Lung (tissue), 12 donors: Measurements from ENCODE around the gene UQCR11. TPM values are rescaled to one million over a fixed set of nuclear protein-coding genes. Genes with fewer than 3 reads are reported as not detected.
"Not testable (repeated sequence)": the region's sequence is repeated elsewhere in the genome, so short reads cannot be mapped to it uniquely, and the experiment has no call there.

Source experiments
- ATAC-seq: fragments of 200-7000 bp; cut with Tn5 transposase; one replicate; pipeline ENCODE4 v1.9.1; 2020; ENCODE audit warnings: moderate number of reproducible peaks; ENCODE audit not compliant: insufficient read depth, low FRiP score
- DNase-seq, 3 donors: peaks; one replicate each; pipeline ENCODE4 v3.0.0-alpha.2; 2013 to 2017
- H3K27ac ChIP-seq, 2 donors: one replicate each; pipeline ENCODE4 v1.5.1; 2013; ENCODE audit warnings: mild to moderate bottlenecking in 2 of 2, moderate library complexity in 2 of 2, control low read depth in 1 of 2, inconsistent platforms in 1 of 2, low read depth in 1 of 2, low read length in 1 of 2
- H3K27me3 ChIP-seq, 3 donors: one replicate each; pipeline ENCODE4 v1.5.1; 2013; ENCODE audit warnings: low read length in 2 of 3; ENCODE audit not compliant: control insufficient read depth in 3 of 3, insufficient read depth in 3 of 3
- H3K36me3 ChIP-seq, 4 donors: one replicate each; pipeline ENCODE4 v1.5.1; 2013; ENCODE audit warnings: low read length in 4 of 4, mild to moderate bottlenecking in 1 of 4, moderate library complexity in 1 of 4; ENCODE audit not compliant: control insufficient read depth in 4 of 4, insufficient read depth in 4 of 4
- H3K4me1 ChIP-seq, 5 donors: one replicate each; pipeline ENCODE4 v1.5.1; 2013; ENCODE audit warnings: low read length in 5 of 5, mild to moderate bottlenecking in 2 of 5, moderate library complexity in 1 of 5; ENCODE audit not compliant: control insufficient read depth in 5 of 5, insufficient read depth in 5 of 5
- H3K4me3 ChIP-seq: one replicate; pipeline ENCODE4 v1.5.1; 2013; ENCODE audit warnings: mild to moderate bottlenecking, control low read depth, moderate library complexity
- H3K9ac ChIP-seq, 2 donors: one replicate each; pipeline ENCODE4 v1.5.1; 2013; ENCODE audit warnings: low read length in 2 of 2, control low read depth in 1 of 2; ENCODE audit not compliant: insufficient read depth in 1 of 2
- H3K9me3 ChIP-seq, 4 donors: one replicate each; pipeline ENCODE4 v1.5.1; 2013; ENCODE audit warnings: low read length in 3 of 4, mild to moderate bottlenecking in 1 of 4, moderate library complexity in 1 of 4; ENCODE audit not compliant: control insufficient read depth in 4 of 4, insufficient read depth in 3 of 4
- WGBS, 2 donors: extraction: QIAGEN DNeasy Blood & Tissue Kit; methylation state at CpG; one replicate each; pipeline ENCODE4 v1.1.7; 2013; 5-methylcytosine and 5-hydroxymethylcytosine counted together
- polyA plus RNA-seq, 2 donors: library from polyadenylated mRNA; stranded (reverse); fragments of 200-250 nt; gene quantifications; one replicate each; pipeline ENCODE4 v1.2.1, GENCODE V29; 2013
- total RNA-seq, 2 donors: library from RNA; depleted of rRNA in 1 of 2; stranded (reverse); fragments of >200 nt in 1 of 2; gene quantifications; one replicate each; pipeline ENCODE4 v1.2.1, GENCODE V29; 2014 to 2021
- TF ChIP-seq, protein P1 (sequence below): IDR thresholded peaks from 2 replicates; pipeline ENCODE4 v1.5.1; 2012; ENCODE audit warnings: mild to moderate bottlenecking; ENCODE audit errors: control extremely low read depth, extremely low read depth
- donor health status: control.
- donor health status: control.
- donor health status: Bipolar disorder and iron deficiency.
- donor health status: healthy.
- donor health status: DM: yes; HTN: yes; CAD: no.

The UQCR11 gene
- total and polyA plus RNA-seq, 4 donors, result 35.4 to 225 (median 127) TPM

DNA sequence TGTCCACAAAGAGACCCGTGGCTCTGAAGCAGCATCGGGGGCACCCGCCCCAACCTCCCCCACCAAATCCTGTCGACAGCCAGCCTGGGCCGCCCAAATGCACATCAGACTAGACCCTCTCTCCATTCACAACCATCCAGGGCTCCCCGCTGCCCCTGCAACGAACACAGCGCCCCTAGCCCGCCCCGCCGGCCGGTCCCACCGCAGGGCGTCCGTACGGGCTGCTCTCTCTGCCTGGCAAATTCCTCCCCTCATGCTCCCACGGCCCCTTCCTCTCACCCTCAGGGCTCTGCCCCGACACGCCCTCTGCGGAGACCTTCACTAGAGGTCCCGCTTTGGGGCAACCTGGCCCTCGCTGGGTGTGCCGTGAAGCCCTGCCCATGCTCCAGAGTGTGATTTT, 40.0 kb upstream of the UQCR11 start:
- Histone ChIP-seq H3K4me1 (peaks cover 0 to 3% (median 0%) of the 10 kb centered on the region in 5 donors), H3K4me3 (no peak overlapping the region), H3K27me3 (no peaks in the 10 kb centered on the region), H3K36me3 (peaks cover 0 to 60% (median 10%) of the 10 kb centered on the region in 4 donors), H3K27ac (no peak overlapping the region), H3K9ac (no peak overlapping the region), H3K9me3 (no peaks in the 10 kb centered on the region)
- TF ChIP-seq, protein P1, sequence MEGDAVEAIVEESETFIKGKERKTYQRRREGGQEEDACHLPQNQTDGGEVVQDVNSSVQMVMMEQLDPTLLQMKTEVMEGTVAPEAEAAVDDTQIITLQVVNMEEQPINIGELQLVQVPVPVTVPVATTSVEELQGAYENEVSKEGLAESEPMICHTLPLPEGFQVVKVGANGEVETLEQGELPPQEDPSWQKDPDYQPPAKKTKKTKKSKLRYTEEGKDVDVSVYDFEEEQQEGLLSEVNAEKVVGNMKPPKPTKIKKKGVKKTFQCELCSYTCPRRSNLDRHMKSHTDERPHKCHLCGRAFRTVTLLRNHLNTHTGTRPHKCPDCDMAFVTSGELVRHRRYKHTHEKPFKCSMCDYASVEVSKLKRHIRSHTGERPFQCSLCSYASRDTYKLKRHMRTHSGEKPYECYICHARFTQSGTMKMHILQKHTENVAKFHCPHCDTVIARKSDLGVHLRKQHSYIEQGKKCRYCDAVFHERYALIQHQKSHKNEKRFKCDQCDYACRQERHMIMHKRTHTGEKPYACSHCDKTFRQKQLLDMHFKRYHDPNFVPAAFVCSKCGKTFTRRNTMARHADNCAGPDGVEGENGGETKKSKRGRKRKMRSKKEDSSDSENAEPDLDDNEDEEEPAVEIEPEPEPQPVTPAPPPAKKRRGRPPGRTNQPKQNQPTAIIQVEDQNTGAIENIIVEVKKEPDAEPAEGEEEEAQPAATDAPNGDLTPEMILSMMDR, result no peak
- ATAC-seq, result no peak
- WGBS, 2 donors, result 95 to 97% methylated on average over 23 of the region's 23 CpGs
- DNase-seq, result no peak

DNA sequence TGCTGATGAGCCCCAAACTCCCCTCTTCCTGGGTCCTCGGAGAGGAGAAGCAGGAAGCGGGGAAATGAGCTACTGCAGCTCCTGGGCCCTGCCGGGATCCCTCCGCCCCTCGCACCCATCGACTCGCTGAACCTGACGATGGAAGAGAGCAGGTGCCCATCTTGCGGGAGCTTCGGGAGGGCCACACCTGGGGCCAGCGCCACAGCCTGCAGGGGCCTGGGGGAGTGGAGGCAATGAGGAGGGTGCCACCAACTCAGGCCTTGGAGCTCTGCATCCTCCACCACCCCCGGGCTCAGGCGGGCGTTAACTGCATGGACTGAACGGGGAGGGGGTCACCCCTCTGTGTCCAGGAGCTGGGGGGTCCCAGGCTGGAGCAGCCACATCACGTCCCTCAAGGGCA, 38.8 kb upstream of the UQCR11 start:
- no peak for ATAC-seq
- H3K4me3 ChIP-seq, result no peak overlapping the region
- no peaks in the 10 kb centered on the region for H3K4me1 ChIP-seq
- TF ChIP-seq, protein P1, result no peak
- no peak for DNase-seq
- H3K9me3 ChIP-seq, result no peaks in the 10 kb centered on the region
- H3K27ac ChIP-seq, result no peak overlapping the region
- no peak overlapping the region for H3K9ac ChIP-seq
- 94% methylated on average over 16 of the region's 16 CpGs for WGBS, 2 donors
- no peaks in the 10 kb centered on the region for H3K27me3 ChIP-seq
- H3K36me3 ChIP-seq, result peaks cover 0 to 58% (median 7%) of the 10 kb centered on the region in 4 donors

DNA sequence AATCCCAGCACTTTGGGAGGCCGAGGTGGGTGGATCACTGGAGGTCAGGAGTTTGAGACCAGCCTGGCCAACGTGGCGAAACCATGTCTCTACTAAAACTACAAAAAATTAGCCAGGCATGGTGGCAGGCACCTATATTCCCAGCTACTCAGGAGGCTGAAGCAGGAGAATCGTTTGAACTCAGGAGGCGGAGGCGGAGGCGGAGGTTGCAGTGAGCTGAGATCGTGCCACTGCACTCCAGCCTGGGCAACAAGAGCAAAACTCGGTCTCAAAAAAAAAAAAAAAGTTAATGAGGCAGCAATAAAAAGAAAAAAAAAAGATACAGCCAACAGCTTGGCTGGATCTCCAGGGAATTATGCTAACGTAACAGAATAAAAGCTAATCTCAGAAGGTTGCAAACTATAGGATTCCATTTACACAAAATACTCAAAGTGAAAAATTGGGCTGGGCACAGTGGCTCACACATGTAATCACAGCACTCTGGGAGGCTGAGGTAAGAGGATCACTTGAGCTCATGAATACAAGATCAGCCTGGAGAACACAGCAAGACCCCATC, 35.7 kb upstream of the UQCR11 start:
- not testable (repeated sequence) for DNase-seq, H3K9ac ChIP-seq, ATAC-seq, H3K27ac ChIP-seq, H3K27me3 ChIP-seq, H3K4me1 ChIP-seq, H3K4me3 ChIP-seq, H3K9me3 ChIP-seq
- H3K36me3 ChIP-seq, result peaks cover 0 to 51% (median 21%) of the 10 kb centered on the region in 4 donors
- WGBS, 2 donors, result 93 to 94% methylated on average over 10 of the region's 10 CpGs

- Histone ChIP-seq H3K4me1 (no peaks in the 10 kb centered on the region), H3K9ac (no peak overlapping the region), H3K9me3 (no peaks in the 10 kb centered on the region), H3K4me3 (no peak overlapping the region), H3K36me3 (peaks cover 0 to 36% (median 21%) of the 10 kb centered on the region in 4 donors), H3K27me3 (no peaks in the 10 kb centered on the region), H3K27ac (no peak overlapping the region)
- DNase-seq (no peak), ATAC-seq (no peak)
- TF ChIP-seq, protein P1, result no peak
- 95 to 96% methylated on average over 34 of the region's 34 CpGs for WGBS, 2 donors
These were observed 31.3 kb upstream of the UQCR11 start for GRCh38 chr19:1636325-1637236.
